ENCODE data around the gene ZBTB40.

DNA sequence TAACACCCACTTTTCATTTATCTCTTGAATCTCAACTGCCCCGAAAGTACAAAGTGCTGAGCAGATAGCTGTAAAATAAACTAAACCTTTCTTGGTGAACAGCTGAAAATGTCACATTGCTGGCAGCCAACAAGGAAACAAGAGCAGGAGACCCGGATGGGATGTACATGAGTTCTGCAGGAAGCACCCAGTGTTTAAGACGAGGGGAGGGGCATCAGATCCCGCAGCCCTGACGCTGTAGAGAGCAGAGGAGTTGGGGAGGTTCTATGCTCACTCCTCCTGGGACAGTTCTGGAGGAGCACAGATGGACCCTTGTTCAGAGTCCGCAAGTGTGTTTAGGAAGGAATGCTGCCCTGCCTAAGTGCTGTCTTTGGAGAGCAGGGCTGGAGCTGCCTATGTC is 79.6 kb downstream of the ZBTB40 start:
- TF ChIP-seq POLR2A (IDR thresholded peaks at IDR 0.05; ENCODE audit: low read depth) = no peak
- TF ChIP-seq, protein P1, sequence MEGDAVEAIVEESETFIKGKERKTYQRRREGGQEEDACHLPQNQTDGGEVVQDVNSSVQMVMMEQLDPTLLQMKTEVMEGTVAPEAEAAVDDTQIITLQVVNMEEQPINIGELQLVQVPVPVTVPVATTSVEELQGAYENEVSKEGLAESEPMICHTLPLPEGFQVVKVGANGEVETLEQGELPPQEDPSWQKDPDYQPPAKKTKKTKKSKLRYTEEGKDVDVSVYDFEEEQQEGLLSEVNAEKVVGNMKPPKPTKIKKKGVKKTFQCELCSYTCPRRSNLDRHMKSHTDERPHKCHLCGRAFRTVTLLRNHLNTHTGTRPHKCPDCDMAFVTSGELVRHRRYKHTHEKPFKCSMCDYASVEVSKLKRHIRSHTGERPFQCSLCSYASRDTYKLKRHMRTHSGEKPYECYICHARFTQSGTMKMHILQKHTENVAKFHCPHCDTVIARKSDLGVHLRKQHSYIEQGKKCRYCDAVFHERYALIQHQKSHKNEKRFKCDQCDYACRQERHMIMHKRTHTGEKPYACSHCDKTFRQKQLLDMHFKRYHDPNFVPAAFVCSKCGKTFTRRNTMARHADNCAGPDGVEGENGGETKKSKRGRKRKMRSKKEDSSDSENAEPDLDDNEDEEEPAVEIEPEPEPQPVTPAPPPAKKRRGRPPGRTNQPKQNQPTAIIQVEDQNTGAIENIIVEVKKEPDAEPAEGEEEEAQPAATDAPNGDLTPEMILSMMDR (IDR thresholded peaks at IDR 0.05) = no peak

All from esophagus muscularis mucosa (tissue), 3 donors.